ENCODE data around the gene TMEM176A. TPM values are rescaled to one million over a fixed set of nuclear protein-coding genes. Genes with fewer than 3 reads are reported as not detected.

The TMEM176A gene
- polyA plus RNA-seq, 1 donor (not counting 4 experiments of a cell fraction or from before 2014, with no cell fraction given), result not detected

GRCh38 chr7:150781961-150782360, 18.6 kb upstream of the TMEM176A start:
- dilution Hi-C loops (cut with MboI; ENCODE audit: extremely low pct_ligation_motif_present, low sequenced_read_pairs), result no loop called here
- H3K27me3 ChIP-seq (ENCODE audit: control insufficient read depth, extremely low read depth, insufficient read depth, low read length), result peaks cover 2% of the 10 kb centered on the region
- no peak overlapping the region for H3K4me2 ChIP-seq (ENCODE audit: control insufficient read depth, extremely low read depth, insufficient read depth, low read depth, low read length)
- FAIRE-seq, result no peak
- no peak for DNase-seq (ENCODE audit: low read depth, low spot score)
- no peak overlapping the region for H2AFZ ChIP-seq (ENCODE audit: control insufficient read depth, low read length)
- no peak overlapping the region for H3K9ac ChIP-seq (ENCODE audit: control insufficient read depth, extremely low read depth, insufficient read depth, low read length)
- H3K79me2 ChIP-seq (ENCODE audit: control insufficient read depth, insufficient read depth, low read length), result no peaks in the 10 kb centered on the region
- H3K36me3 ChIP-seq (ENCODE audit: control insufficient read depth in 2 of 2, extremely low read depth in 1 of 2, insufficient read depth in 2 of 2, low read length in 2 of 2), result no peaks in the 10 kb centered on the region
- H3K4me1 ChIP-seq (ENCODE audit: control insufficient read depth, extremely low read depth, insufficient read depth, low read length), result no peaks in the 10 kb centered on the region
- H4K20me1 ChIP-seq (ENCODE audit: control insufficient read depth, extremely low read depth, insufficient read depth, low read length), result no peaks in the 10 kb centered on the region
- H3K4me3 ChIP-seq (ENCODE audit: control insufficient read depth in 2 of 3, extremely low read depth in 1 of 3, insufficient read depth in 2 of 3, low read depth in 1 of 3, low read length in 3 of 3), result no peak overlapping the region
- H3K27ac ChIP-seq (ENCODE audit: control insufficient read depth, insufficient read depth, low read length), result no peak overlapping the region
- H3K9me1 ChIP-seq (ENCODE audit: control insufficient read depth, extremely low read depth, insufficient read depth, low read length), result no peaks in the 10 kb centered on the region
- TF ChIP-seq CTCF (optimal IDR thresholded peaks at IDR 0.05 in 1 of 3, IDR thresholded peaks at IDR 0.05 in 1 of 3, conservative IDR thresholded peaks at IDR 0.05 in 1 of 3; ENCODE audit: extremely low read depth in 1 of 3, insufficient read depth in 2 of 3, low read length in 3 of 3) (no peak), EZH2 (IDR thresholded peaks at IDR 0.05; ENCODE audit: low read length) (no peak)
- no peaks in the 10 kb centered on the region for H3K9me3 ChIP-seq (ENCODE audit: control insufficient read depth, low read depth, low read length)

- H3K9me3 ChIP-seq (ENCODE audit: control insufficient read depth, low read depth, low read length), result no peaks in the 10 kb centered on the region
- H3K27me3 ChIP-seq (ENCODE audit: control insufficient read depth, extremely low read depth, insufficient read depth, low read length), result peaks cover 7% of the 10 kb centered on the region
- FAIRE-seq, result no peak
- DNase-seq (ENCODE audit: low read depth, low spot score), result no peak
- no peak overlapping the region for H3K9ac ChIP-seq (ENCODE audit: control insufficient read depth, extremely low read depth, insufficient read depth, low read length)
- no peak overlapping the region for H3K4me2 ChIP-seq (ENCODE audit: control insufficient read depth, extremely low read depth, insufficient read depth, low read depth, low read length)
- no peaks in the 10 kb centered on the region for H3K36me3 ChIP-seq (ENCODE audit: control insufficient read depth in 2 of 2, extremely low read depth in 1 of 2, insufficient read depth in 2 of 2, low read length in 2 of 2)
- H3K9me1 ChIP-seq (ENCODE audit: control insufficient read depth, extremely low read depth, insufficient read depth, low read length), result no peaks in the 10 kb centered on the region
- no peaks in the 10 kb centered on the region for H3K79me2 ChIP-seq (ENCODE audit: control insufficient read depth, insufficient read depth, low read length)
- H3K4me1 ChIP-seq (ENCODE audit: control insufficient read depth, extremely low read depth, insufficient read depth, low read length), result no peaks in the 10 kb centered on the region
- H4K20me1 ChIP-seq (ENCODE audit: control insufficient read depth, extremely low read depth, insufficient read depth, low read length), result no peaks in the 10 kb centered on the region
- no peak for TF ChIP-seq CTCF (optimal IDR thresholded peaks at IDR 0.05 in 1 of 3, IDR thresholded peaks at IDR 0.05 in 1 of 3, conservative IDR thresholded peaks at IDR 0.05 in 1 of 3; ENCODE audit: extremely low read depth in 1 of 3, insufficient read depth in 2 of 3, low read length in 3 of 3)
- TF ChIP-seq EZH2 (IDR thresholded peaks at IDR 0.05; ENCODE audit: low read length), result no peak
- H2AFZ ChIP-seq (ENCODE audit: control insufficient read depth, low read length), result no peak overlapping the region
- H3K27ac ChIP-seq (ENCODE audit: control insufficient read depth, insufficient read depth, low read length), result no peak overlapping the region
- dilution Hi-C loops (cut with MboI; ENCODE audit: extremely low pct_ligation_motif_present, low sequenced_read_pairs), result no loop called here
- no peak overlapping the region for H3K4me3 ChIP-seq (ENCODE audit: control insufficient read depth in 2 of 3, extremely low read depth in 1 of 3, insufficient read depth in 2 of 3, low read depth in 1 of 3, low read length in 3 of 3)
Measured at GRCh38 chr7:150784120-150784736, 16.3 kb upstream of the TMEM176A start.

All from keratinocyte (primary cell).